Measurements from ENCODE around the gene ITPKB.

Gene ITPKB

DNA sequence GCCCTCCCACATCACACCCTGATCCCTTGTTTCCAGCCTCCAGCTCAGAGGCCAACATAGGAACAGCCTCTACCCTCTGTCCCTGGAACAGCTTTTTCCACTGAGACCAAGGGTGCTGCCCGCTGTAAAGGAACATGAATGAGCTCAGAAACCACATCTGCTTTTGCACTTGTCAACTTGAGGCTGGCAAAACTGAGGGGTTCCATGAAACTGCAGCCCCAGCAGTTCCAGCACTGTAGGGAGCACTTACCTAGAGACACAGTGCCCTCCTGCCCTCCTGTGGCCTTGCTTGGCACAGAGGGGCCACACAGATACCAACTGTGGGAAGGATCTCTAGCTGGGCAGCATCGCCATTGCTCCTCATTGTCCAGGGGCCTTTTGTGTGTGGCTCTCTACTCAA, 51.7 kb downstream of the ITPKB start:
- in situ Hi-C loops (cut with HindIII; ENCODE audit: low sequenced_read_pairs): no loop called here

DNA sequence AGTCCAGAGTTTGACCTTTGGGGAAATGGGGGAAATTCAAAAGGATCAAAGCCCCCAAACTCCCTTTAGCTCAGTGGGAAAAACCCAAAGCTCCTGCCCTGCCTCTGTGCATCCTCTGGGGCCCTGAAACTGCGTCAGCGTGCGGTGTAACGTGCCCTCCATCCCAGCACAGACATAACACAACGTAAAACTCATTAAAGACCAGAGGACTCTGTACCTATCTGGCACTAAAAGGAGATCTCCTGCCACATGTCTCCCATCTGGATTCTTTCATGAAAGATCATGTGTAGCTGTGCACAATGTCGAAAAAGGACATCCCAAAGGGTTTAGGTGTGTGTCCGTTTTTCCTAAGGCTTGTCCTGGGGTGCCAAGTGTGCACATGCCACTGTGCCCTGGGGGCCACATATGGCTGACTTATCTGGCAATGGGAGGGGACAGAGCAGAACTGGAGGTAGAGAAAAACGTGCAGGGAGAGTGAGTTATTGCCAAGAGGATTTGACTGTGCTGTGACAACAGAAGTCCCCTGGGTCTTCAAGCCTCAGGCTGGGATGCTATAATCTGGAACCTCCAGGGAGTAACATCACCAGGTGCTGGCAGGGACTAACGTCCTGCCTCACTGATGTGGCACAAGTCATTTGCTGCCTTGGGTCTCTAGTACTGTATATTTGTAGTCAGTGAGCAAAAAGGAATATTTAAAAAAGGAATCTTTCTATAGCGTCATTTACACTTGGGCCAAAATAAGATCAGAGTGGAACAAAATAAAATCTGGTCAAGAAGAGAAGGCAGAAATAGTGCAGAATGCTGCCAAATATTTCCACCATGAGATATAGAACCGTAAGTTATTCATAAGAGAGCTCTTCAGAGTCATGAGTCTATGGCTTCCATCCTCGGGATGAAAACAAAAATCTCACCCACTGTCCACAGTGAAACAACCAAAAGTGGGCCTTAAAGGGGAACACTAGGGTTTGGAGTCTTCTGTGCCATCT, 52.3 kb downstream of the ITPKB start:
- in situ Hi-C loops (cut with HindIII; ENCODE audit: low sequenced_read_pairs): no loop called here

DNA sequence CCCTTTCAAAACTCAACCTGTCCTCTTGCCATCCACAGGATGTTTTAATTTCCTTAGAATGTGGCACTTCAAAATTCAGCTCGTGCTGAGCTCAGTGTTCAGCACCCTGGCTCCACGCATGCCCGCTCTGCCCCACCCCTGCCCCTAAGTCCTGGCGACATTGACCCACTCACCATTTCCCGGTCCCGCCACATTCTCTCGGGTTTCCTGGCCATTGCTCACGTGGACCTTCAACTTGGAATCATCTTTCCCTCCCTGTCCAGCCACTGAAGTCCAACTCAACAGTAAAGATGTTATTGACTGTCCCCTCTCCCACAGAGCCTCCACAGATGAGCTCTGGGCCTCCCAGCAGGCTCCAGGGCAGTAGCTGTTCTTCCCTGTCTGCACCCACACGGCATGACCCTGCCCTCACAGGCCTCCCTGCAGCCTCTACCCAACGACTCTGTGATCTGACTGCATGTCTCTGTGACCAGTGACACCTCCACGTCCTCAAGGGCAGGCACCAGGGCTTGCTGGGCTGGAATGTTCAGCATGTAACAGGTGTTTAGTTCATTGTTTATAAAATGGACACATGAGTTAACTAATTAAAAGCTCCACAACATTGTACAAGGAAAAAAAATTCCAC, 53.8 kb downstream of the ITPKB start:
- in situ Hi-C loops (cut with HindIII; ENCODE audit: low sequenced_read_pairs): no loop called here

DNA sequence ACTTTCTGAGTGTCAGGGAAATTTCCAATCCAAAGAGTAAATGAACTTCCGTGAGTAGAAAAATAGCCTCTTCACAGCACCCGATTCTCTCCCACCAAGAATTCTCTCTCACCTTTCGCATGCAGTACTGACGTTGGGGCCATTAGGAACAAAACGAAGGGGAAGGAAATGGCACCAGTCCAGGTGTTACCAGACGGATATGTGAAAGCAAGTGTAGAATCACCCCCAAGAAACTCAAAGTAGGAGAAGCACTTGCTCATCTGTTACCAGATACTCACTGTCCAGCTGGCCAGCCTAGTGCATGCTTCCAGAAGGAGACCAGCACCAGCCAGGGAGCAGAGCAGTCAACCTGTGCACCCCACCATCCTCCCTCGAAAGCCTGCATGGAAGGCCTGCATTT, 55.1 kb downstream of the ITPKB start:
- in situ Hi-C loops (cut with HindIII; ENCODE audit: low sequenced_read_pairs): no loop called here

DNA sequence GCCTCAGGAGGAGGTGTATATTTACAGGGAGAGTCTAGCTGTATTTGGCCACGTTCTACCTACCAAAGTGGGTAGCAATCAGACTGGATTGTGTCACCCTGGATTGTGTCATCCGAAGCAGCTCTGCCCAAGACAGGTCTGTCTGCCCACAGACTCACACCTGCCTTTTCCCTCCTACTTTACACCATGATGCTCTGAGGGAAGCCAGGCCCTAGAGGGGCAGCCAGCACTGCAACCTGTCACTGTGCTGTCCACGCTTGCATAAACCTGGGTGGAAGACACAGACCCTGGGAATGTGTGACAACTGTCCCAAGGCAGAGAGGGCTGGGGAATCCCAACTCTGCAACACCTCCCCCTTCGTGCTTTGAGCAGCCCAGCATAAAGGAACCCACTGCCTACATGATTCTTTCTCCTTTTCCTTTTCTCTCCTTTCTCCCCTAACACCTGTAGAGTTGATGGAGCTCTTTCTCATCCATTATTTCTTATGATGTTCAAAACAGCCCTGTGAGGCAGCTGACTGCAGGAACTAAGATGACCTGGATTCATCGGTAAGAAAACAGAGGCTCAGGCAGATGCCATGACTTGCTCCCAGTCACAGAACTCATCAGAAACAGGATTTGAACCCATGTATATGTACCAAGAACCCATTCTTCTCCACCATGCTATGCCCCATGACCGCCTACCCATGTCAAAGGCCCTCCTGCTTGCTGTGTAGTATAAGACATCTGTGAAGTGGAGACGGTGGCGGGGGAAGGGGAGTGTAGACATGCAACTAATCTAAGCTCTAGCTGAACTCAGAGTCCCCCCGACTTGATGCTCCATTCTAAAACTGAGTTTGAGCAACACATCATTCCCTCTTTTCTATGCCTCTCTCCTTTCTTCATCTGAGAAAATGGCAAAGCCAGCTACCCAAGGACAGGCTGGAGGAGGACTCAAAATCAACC, 55.9 kb downstream of the ITPKB start:
- in situ Hi-C loops (cut with HindIII; ENCODE audit: low sequenced_read_pairs): no loop called here

DNA sequence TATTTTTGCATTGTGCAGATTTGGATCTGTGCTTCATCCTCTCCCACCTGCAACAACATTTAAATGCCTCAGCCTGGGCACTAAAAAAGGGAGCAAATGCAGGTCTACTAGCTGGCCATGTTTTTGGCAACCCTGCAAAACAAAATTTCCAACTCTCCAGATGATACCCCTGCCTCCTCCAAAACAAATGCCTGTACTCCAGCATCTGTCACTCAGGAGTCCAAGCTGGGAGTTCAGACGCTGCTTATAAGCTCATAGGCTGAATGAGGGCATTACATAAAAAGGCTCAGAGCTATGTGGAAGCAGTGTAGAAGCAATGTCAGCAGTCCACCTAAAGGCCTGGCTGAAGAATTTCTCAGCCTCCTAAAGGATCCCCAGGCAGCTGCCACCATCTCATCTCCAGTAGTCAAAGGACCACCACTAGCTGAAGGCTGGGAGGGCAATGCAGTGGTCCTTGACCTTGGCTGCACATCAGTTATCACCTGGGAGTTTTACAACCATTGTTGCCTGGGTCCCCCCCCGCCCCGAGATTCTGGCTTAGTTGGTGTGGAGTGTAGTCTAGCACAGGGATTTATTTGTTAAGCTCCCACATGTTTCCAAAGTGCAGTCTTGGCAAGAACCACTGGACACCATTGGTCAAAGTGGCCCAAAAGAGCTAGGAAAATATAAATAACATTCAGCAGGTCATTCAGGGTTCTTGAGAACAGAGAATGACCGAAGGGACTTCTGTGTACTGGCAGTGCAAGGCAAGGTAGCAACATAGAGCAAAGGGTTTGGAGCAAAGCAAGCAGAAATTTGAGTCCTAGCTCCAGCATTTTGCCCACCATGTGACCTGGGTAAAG, 57.2 kb downstream of the ITPKB start:
- in situ Hi-C loops (cut with HindIII; ENCODE audit: low sequenced_read_pairs): no loop called here

DNA sequence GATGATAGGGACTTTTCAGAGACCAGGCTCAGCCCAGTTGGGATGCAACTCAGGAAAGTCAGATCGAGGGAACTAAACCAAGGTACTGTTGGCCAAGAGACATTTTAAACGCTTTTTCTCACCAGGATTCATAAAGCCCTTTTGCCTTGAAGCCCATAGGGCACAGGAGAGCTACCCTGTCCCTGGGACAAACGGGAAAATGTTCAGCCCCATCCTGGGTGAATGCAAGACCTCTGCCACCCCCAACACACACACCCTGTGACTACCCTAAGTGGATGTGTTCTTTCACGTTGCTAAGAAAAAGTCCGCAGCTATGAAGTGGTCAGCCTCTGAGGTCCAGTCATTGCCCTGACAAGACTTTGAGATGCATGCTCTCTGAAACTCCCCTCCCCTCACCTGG, 58.4 kb downstream of the ITPKB start:
- in situ Hi-C loops (cut with HindIII; ENCODE audit: low sequenced_read_pairs): no loop called here

DNA sequence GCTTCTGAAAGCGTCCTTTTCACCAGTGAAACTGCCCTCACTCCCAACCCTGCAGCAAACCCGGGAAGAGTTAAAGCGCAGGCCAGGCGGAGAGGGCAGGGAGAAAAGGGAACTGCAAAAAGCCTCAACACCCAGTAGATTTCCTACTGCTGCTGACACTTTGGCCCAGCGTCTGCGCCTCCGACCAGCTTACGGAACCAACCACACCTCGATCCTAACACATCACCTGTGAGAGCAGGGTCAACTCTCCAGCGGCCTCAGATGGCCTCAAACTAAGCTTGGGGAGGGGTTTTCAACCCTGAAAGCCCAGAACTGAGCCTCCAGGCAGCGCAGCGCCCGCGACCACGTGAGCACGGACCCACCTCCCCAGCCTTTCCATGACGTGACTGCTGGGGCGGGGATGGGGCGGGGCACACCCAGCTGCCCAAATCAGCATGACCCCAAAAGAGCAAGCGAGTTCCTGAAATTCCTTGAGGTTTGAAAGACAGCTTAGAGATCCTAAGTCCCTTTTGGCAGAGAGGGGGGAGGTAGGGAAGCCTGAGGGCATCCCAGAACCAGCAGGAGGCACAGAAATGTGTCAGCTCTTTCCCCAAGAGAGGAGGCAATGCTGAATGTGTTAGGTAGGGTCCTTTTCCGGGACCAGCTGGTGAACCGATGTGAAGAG, 59.1 kb downstream of the ITPKB start:
- in situ Hi-C loops (cut with HindIII; ENCODE audit: low sequenced_read_pairs): no loop called here

DNA sequence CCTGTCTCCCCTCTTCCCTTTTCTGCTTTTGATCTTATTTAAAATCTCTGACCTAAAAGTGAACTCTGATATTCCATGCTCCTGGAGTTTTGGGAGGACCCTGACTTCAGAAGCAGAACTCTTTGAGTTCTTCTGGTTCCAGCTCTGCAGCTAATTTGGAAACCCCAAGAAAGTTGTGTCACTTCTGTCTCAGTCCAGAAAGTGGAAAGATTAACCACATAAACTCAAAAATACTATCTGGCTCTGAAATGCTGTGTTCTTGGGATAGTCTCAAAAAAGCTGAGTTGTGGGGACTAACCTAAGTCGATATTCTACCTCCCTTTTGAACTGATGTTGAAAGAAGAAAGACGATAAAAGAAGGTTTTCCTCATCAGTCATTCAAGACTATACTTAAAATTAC, 59.8 kb downstream of the ITPKB start:
- in situ Hi-C loops (cut with HindIII; ENCODE audit: low sequenced_read_pairs): no loop called here

DNA sequence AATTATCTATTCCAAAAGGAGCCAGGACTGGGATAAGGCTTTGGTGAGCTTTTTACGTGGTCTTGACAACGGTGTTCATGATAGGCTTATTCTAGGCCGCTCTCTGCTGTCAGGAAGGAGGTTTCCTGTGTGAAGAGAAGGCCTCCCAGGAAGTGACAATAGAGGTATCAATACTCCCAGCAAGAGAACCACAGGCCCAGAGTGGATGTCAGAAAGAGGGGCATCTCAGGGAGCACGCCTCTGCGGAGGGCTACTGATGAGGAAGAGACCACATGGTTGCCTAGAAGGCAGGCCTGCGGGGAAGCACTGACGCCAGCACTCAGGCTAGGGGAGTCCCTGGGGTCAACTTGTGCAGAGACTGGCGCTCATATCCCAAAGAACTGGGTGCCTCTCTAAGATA, 60.4 kb downstream of the ITPKB start:
- in situ Hi-C loops (cut with HindIII; ENCODE audit: low sequenced_read_pairs): no loop called here

DNA sequence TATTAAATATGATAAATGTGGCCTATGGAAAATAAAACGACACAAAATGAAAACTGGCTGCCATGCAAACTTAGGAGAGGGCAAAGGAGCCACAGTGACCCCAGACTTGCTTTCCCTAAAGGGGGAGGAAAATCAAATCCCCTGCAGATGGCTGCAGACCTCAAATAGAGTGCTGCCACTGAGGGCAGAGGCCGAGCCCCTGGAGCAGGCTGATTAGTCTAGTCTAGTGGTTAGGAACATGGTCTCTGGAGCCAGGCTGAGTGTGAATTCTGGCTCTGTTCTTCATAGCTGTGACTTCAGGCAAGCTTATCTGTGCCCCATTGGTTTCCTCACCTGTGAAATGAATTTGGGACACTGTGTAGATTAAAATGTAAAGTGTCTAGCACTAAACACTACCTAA, 60.8 kb downstream of the ITPKB start:
- in situ Hi-C loops (cut with HindIII; ENCODE audit: low sequenced_read_pairs): no loop called here

DNA sequence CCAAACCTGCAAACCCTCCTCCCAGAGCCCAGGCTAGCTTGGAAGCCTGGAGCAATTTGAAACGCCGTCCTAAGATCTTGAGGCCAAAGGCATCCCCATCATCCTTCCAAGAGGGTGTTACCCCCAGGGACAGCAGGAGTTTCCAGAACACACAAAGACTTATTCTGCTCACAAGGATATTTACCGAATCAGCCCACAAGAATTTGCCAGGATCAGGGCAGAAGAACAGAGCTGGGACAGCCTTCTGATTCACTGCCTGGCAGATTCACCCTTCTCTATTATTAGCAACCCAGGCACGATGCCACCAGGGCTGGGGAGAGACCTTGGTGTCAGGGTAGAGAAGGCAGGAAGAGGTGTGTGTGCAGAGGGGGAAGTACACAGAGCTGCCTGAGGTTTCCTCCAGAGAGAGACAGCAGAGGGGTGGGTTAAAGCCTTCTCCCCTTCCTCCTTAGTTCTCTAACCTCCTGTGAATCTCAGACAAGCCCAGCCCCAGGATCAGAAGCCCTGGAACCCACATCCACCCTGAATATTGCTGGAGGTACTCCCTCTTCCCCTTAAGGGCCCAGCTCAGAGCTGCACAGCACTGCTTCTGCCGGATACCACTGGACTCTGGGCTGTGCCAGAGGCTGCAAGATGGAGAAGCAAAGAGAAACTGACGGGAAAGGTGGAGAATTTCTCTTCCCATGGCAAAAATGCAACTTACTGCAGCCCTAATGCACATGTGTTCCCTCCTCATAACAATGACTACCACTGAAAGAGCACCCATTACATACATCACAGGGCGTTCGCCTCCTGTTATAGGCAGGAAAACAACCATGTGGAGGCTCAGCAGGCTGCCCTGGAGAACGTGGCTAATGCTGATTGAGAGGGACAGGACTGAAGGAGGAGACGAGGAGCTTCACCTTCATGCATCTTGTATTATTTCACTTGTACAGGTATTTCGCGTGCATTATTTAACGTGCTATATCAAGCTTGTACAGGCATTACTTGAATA, 61.8 kb downstream of the ITPKB start:
- in situ Hi-C loops (cut with HindIII; ENCODE audit: low sequenced_read_pairs): no loop called here

DNA sequence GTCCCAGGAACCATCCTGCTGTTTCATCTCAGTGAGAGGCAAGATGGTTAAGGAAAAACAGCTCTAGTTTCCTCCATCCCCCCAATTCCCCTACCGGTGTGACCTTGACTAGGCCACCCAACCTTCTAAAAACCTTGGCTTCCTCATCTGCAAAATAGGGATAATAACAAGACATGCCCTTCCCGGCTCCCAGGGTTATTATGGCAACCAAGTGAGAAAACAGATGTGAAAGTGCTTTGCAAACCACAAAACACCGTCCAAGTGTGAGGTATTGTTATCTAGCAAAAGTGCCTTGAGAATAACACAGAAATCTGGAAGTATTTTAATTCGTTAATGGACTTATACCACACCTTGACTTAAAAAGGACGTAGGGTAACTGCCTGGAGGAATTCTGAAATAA, 62.7 kb downstream of the ITPKB start:
- in situ Hi-C loops (cut with HindIII; ENCODE audit: low sequenced_read_pairs): no loop called here

DNA sequence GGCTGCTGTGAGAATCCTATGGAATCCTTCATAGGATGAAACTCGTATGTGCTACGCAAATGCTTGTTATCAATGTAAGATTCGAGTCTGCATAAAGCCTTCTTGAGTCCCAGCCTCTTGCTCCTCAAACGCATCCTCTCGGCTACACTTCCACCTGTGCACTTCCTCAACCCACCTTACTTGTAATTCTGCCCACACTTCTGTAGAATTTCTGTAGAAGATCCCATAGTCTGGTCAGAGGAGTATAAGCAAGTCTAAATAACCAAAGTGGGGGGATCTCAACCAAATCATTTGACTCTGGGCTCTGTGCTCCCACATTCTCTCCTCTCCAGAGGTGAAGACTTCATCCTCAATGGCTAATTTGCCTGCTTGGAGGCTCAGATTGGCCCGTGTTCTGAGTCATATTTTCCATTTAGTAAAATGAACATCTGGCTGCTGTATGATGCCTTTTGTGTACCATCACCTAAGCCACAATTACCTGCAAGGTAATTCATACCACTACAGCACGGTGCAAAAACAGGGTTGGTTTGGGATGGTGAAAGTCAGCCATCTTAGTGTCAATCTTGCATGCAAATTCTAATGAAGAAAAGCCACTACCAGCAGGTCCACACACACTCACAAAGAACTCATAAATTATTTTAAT, 63.2 kb downstream of the ITPKB start:
- in situ Hi-C loops (cut with HindIII; ENCODE audit: low sequenced_read_pairs): no loop called here

DNA sequence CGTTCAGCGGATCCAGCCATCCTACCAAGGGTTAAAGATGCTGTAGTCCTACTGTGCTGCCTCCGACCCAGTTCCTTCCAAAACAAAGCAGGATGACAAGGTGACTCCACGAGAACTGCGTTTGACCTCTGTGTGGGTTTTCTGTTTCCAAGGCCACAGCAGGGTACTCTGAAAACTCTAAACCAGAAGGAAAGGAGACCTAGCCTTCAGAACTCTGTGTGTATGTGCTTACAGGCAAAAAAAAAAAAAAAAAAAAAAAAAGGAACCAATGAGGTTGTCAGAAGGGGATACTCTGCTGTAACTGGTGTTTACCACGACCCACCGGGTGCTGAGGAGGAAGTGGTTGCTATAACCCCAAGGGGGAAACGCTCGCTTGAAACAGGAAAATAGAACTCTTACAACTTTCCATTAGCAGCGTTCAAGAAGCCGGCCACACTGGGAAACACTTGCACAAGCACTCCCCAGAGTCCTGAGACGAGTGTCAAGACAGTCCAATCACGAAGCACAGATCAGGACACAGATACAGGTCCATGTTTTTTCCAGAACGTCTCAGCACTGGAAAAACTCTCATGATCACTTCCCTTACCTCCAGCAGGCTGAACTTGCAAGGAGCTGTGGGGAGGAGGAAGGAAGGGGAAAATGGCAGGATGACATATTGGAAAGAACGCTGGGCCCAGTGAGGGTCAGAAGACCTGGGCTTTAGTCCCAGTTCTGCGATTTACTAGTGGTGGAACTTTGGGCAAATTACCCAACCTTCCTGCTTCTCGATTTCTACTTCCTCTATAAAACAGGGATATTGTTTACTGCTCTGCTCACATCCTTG, 64.0 kb downstream of the ITPKB start:
- in situ Hi-C loops (cut with HindIII; ENCODE audit: low sequenced_read_pairs): no loop called here

DNA sequence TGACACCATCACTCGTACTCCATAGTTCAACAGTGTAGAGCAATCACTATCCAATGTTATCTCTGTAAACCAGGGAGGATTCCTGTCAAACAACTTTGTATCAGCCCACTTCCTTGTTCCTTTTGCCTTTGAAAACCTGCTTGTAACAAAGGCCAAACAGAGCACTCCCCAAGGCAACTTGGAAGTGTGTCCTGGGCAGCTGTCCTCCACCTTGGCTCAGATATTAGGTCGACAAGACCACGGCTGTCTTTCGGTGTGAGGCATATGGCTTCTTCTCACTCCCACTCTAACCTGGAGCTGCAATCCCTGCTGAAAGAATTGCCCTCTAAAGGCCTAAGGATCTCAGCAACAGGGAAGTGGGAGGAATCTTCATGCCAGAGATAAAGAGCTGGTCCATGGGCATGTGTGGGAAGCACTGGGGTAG, 66.7 kb downstream of the ITPKB start:
- in situ Hi-C loops (cut with HindIII; ENCODE audit: low sequenced_read_pairs): no loop called here

DNA sequence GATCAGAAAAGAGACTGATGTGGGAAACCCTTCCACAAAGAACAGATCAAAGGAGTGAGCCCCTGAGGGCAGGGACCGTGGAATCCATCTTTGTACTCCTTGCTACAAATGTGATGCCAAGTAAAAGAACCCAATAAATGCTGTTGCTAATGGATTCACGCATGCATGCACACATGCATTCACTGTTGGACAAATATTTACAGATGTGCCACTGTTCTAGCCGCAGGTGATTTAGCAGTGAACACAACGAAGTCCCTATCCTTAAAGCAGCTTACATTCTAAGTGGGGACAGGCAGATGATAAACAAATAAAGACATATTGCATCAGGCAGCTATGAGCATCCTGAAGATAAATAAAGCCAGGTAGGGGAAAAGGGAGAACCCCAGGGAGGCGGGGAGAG, 67.8 kb downstream of the ITPKB start:
- in situ Hi-C loops (cut with HindIII; ENCODE audit: low sequenced_read_pairs): no loop called here

All from DLD1 (cell line).